GM19193 (cell line): ENCODE measurements around the gene MYH9.

ENCODE experiments used
- POLR2A ChIP-seq: IDR thresholded peaks from 4 replicates; pipeline ENCODE4 v1.6.1; 2011; ENCODE audit not compliant: insufficient read depth, insufficient read length; ENCODE audit errors: extremely low read depth

MYH9 gene

DNA sequence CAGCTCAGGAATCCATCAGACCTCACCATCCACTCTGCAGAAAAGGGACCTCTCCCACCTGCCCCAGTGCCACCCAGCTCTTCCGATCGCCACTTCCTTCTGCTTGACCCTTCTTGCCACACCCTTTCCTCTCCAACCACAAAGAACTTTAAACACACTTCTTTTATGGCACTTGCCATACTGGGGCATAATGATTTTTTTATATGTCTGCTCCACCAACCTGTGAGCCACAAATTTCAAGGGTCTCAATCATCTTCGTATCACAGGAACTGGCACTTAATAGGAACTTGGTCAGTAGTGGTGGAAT lies 11.7 kb upstream of the MYH9 start:
- TF ChIP-seq POLR2A: no peak

DNA sequence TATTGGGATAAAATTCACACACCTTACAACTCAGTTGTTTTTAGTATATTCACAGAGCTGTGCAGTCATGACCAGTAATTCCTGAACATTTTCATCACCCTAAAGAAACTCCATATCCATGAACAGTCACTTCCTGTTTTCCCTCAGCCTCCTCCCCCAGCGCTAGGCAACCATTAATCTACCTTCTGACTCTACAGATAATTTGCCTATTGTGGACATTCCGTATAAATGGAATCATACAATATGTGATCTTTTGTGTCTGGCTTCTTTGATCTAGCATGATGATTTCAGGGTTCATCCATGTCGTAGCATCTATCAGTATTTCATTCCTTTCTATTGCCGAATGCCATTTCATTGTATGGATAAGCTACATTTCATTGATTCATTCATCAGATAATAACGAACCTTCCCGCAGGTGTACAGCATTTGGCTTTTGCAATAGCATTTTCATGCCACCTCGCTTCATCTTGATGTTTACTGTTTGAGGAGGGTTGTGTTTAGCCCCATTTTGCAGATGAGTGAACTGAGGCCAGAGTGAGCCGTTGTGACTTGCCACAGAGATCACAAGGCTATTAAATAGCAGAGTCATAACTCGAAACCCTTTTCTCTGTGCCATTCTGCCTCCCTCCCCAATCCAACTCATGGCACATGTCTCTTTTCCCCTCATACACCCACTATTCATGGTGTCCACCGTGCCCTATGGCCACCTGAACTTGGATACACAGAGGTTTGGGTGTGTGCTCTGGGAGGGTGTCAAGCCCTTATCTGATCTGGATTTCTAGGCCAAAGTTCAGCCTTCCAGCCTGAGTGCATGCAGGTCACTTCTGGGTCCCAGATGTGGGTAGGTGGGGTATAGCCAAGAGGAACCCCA lies 11.1 kb upstream of the MYH9 start:
- TF ChIP-seq POLR2A: no peak

GRCh38 chr22:36397131-36398093 lies 9.6 kb upstream of the MYH9 start:
- TF ChIP-seq POLR2A: no peak

DNA sequence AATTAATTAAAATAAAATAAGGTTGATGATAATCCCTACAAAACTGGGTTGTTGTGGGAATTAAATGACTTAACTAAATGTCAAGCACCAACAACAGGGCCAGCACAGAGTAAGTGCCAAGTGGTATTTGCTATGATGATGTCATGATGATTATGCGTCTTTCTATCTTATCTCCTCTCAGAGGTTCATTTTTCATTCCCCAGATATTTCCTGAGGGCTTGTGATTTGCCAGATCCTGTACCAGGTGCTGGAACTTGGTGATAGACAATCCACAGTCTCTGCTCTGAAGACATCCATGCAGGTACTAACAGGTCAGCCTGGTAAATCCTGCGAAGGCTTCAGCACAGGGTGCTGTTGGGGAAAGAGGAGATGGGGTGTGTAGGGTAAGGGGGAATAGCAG lies 8.1 kb upstream of the MYH9 start:
- no peak for TF ChIP-seq POLR2A

- TF ChIP-seq POLR2A: no peak
These were observed 7.5 kb upstream of the MYH9 start for GRCh38 chr22:36395055-36395849.

- TF ChIP-seq POLR2A: no peak
These were observed 3.9 kb upstream of the MYH9 start for GRCh38 chr22:36391638-36392037.

GRCh38 chr22:36387709-36387958 lies 133 bp downstream of the MYH9 start:
- peak; percentile 95 for TF ChIP-seq POLR2A

DNA sequence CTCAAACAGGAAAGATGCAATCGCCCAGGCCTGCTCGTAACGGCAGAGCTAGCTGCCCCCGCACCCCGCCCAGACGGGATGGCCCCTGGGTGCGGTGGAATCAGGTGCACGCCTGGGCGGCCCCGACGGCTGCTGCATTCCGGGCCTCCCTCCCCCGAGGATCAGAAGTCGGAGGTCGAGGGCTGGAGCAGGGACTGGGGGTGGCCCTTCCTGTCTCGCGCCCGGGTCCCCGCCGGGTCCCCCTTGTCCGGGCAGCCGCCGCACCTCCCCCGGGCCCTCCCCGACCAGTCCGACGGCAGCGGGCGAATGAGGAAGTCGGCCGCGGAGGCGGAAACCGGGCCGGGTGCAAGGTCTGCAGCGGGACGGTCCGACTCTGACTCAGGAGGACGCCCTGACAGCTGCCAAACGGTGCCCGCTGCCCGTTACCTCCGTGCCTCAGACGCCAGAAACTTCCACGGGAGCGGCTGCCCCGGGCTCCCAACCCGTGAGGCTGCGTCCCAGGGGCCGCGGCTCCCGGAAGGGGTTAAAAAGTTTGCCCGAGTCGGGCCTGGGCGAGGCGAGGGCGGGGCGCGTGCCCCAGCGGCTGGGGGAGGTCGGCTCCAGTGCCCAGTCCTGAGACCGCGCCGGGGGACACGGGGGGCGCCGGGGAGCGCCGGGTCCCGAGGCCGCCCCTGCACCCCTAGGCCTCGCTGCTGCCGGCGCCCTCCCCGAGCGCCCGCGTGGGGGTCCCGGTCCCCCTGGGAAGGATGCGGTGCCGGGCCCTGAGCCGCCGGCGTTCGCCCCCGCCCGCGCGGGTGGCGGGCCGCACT lies 663 bp downstream of the MYH9 start:
- no peak for TF ChIP-seq POLR2A

DNA sequence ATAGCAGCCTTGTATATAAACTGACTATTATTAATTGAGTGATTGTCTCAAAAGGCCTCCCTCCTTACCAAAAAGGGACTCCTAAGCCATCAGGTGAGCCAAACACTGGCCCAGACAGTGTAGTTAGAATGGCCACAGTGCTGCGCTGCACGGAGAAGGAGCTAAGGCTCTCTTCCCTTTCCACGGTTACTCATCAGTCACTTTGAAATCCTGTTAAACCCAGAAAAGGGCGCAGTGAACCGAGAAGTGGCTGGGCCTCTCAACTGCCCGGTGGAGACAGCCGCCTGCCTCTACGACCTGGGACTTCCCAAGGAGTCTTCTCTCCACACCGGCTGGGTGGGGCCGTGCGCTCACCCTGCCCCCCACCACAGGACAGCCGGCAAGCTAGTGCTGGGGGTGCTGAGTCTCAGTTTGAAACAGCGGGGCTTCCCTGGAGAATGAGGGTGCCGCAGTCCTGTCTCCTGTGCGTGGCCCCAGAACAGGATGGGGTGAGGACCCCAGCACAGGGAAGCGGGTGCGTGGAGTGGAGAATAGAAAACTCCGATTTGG lies 1.3 kb downstream of the MYH9 start:
- peak; percentile 55 for TF ChIP-seq POLR2A

DNA sequence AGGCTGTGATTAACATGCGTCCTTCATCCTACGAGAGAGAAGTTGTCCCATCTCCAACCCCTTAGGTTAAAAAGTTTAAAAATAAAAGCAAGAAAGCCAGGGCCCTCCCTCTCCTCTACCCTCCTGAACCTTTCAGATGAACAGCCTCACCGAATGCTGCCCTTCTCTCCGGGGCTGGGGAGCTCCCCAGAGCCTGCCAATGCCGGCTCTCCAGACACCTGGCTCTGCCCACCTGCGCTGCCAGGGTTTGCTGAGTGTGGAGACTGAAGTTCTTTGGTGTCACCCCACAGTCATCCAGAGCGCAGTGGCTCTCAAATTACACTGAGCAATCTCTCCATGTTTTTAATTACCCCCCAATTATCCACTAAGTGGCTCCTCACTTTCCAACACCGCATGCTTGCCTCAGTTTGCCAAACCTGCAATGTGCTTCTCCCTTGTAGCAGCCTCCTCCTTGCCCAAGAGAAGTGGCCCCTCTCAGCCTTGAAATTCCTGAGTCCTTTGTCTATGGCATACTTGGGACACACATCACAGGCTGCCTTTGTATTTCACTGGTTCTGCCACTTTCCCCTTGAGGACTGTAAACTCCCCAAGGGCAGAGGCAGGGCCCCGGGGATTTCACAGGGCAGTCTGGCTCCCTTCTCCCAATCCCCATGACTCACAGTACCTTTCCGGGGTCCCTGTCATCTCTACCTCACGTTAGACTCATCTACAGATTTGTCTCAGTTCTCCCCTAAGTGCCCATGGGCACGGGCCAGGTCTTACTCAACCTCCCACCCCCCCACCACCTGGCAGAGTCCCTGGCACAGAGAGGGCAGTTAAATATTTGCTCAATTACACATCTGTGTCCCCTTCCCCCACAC lies 2.0 kb downstream of the MYH9 start:
- no peak for TF ChIP-seq POLR2A

DNA sequence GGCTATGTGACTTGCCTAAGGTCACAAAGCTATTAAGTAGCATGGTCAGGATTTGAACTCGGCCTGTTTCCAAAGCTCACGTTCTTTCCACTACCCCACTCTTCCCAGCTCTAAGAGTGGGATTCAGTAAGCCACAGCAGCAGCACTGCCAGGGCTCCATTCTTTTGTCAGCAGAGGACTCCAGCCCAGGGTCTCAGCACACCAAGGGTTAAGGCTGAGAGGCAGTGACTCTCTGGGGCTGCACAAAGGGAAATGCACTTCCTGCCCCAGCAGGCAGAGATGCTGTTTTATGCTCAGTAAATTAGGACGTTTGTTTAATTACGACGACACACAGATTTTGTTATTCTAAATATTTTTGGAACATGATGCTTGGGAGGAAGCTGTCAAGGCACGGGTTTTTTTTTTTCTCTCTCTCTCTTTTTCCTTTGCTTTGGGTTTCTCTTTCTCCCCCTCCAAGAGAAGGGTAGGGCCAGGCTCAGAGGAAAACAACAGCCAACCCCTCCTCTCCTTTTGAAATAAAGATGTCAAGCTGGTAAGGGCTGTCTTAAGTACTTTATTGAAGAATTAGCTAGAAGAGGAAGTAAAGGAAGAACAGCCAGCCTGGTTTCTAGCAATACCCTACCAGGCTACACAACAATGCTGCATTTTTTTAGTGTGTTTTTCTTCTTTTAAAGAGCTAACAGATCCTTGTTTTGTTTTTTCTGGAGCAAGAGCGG lies 2.8 kb downstream of the MYH9 start:
- TF ChIP-seq POLR2A: no peak

DNA sequence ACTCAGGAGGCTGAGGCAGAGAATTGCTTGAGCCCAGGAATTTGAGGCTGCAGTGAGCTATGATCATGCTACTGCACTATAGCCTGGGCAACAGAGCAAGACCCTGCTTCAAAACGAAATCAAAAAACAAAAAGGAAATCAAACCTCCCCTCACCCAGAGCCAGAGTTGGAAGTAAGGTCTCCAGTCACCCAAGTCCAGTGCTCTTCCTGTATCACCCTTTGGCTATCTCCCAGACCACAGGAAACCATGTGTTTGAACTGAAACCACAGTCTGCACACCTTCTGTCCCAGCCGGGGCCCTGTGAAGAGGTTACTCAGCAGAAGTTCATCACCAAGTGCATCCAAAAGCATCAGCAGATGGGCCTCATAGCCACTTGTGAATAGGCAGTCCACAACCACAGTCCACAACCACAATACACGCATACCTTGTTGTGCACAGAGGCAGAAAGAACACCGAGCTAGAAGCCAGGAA lies 4.6 kb downstream of the MYH9 start:
- TF ChIP-seq POLR2A: no peak

GRCh38 chr22:36381513-36382128 lies 6.1 kb downstream of the MYH9 start:
- no peak for TF ChIP-seq POLR2A
